Fibroblast of lung (primary cell): ENCODE results near the gene YIF1A. TPM values are rescaled to one million over a fixed set of nuclear protein-coding genes. Genes with fewer than 3 reads are reported as not detected.
A peak's percentile ranks its signal among the peaks of the same experiment; 100 is the strongest.

ENCODE experiments used
- DNase-seq, 2 donors: peaks; one replicate each; pipeline versions ENCODE4 v3.0.0 to v3.0.0-alpha.2; 2010; ENCODE audit warnings: low read depth in 2 of 2
- H2AFZ ChIP-seq: 2 replicates; pipeline ENCODE4 v1.5.1; 2012; ENCODE audit warnings: low read length, control low read depth, inconsistent platforms
- H3K27ac ChIP-seq: 2 replicates; pipeline ENCODE4 v1.5.1; 2011; ENCODE audit warnings: low read length, control low read depth; ENCODE audit not compliant: insufficient read depth
- H3K27me3 ChIP-seq: 2 replicates; pipeline ENCODE4 v1.5.1; 2011; ENCODE audit warnings: mild to moderate bottlenecking, low read length; ENCODE audit not compliant: control insufficient read depth, insufficient read depth
- H3K36me3 ChIP-seq: 2 replicates; pipeline ENCODE4 v1.5.1; 2011; ENCODE audit warnings: low read length; ENCODE audit not compliant: control insufficient read depth, insufficient read depth
- H3K4me1 ChIP-seq: 2 replicates; pipeline ENCODE4 v1.5.1; 2011; ENCODE audit warnings: low read length; ENCODE audit not compliant: control insufficient read depth, insufficient read depth; ENCODE audit errors: extremely low read depth
- H3K4me2 ChIP-seq: 2 replicates; pipeline ENCODE4 v1.5.1; 2011; ENCODE audit warnings: low read length, control low read depth; ENCODE audit not compliant: insufficient read depth; ENCODE audit errors: extremely low read depth
- H3K4me3 ChIP-seq, 4 experiments: fragments of 200-600 bp in 1 of 4; sonication (generic) in 1 of 4; replicated peaks in 1 of 4; 2 replicates each; pipeline ENCODE4 v1.5.1; 2011 to 2016; ENCODE audit warnings: low read length in 4 of 4, low read depth in 3 of 4, mild to moderate bottlenecking in 3 of 4, control low read depth in 2 of 4, inconsistent platforms in 1 of 4, mixed read lengths in 1 of 4; ENCODE audit not compliant: insufficient read depth in 1 of 4; ENCODE audit errors: control extremely low read depth in 1 of 4
- H3K79me2 ChIP-seq: 2 replicates; pipeline ENCODE4 v1.5.1; 2012; ENCODE audit warnings: mild to moderate bottlenecking, low read length, inconsistent platforms; ENCODE audit not compliant: control insufficient read depth, insufficient read depth
- H3K9ac ChIP-seq: 2 replicates; pipeline ENCODE4 v1.5.1; 2011; ENCODE audit warnings: mild to moderate bottlenecking, low read length, control low read depth; ENCODE audit not compliant: insufficient read depth
- H3K9me3 ChIP-seq: 2 replicates; pipeline ENCODE4 v1.5.1; 2012; ENCODE audit warnings: low read depth, low read length; ENCODE audit not compliant: control insufficient read depth, insufficient read depth
- H4K20me1 ChIP-seq: 2 replicates; pipeline ENCODE4 v1.5.1; 2011; ENCODE audit warnings: low read length; ENCODE audit not compliant: control insufficient read depth, insufficient read depth; ENCODE audit errors: extremely low read depth
- EZH2 ChIP-seq: IDR thresholded peaks from 2 replicates; pipeline ENCODE4 v1.5.1; 2012; ENCODE audit warnings: low read length, control low read depth, mild to moderate bottlenecking; ENCODE audit errors: missing control alignments
- polyA plus RNA-seq, 2 donors: library from polyadenylated mRNA; depleted of rRNA in 1 of 2; stranded (reverse) in 1 of 2; unstranded in 1 of 2; fragments of >200 nt; gene quantifications; 2 replicates each; pipeline ENCODE4 v1.2.1, GENCODE V29; 2011 to 2012; ENCODE audit warnings: missing spikeins in 1 of 2
- total RNA-seq: library from RNA; depleted of rRNA; stranded (reverse); fragments of >200 nt; gene quantifications from 2 replicates; pipeline ENCODE4 v1.2.1, GENCODE V29; 2014
- TF ChIP-seq, protein P1 (sequence below), 2 donors: IDR thresholded peaks in 1 of 2; conservative IDR thresholded peaks in 1 of 2; 1 replicate in 1 of 2; 2 replicates in 1 of 2; pipeline ENCODE4 v1.5.1; 2011 to 2012; ENCODE audit warnings: low read length in 2 of 2, control low read depth in 1 of 2, inconsistent platforms in 1 of 2, low read depth in 1 of 2, mild to moderate bottlenecking in 1 of 2

Gene YIF1A
- total and polyA plus RNA-seq, 2 donors (not counting 1 experiment from before 2014, with no cell fraction given) = 160 to 167 TPM

DNA sequence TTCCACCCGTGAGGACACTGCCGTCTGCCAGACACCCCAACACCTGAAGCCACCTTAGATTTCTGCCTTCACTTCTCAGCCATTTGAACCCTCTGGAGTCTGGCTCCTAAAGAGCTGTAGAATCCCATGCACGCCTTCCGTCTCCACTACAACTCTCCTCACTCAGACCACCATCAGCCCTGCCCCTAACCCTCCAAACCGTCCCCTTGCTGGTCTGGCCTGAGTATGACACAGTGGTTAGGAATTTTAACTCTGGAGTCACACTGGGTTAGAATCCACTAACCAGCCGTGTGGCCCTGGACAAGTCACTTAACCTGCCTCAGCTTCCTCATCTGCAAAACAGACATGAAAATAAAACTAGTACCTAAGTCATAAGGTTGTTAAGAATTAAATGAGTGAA, 7.9 kb downstream of the YIF1A start:
- Histone ChIP-seq H3K36me3 (peaks cover 15% of the 10 kb centered on the region), H3K27me3 (no peaks in the 10 kb centered on the region), H3K4me2 (no peak overlapping the region), H3K4me3 (no peak overlapping the region), H3K79me2 (peaks cover 5% of the 10 kb centered on the region), H4K20me1 (peaks cover 1% of the 10 kb centered on the region), H3K9me3 (no peaks in the 10 kb centered on the region), H2AFZ (no peak overlapping the region), H3K9ac (no peak overlapping the region), H3K27ac (no peak overlapping the region), H3K4me1 (peaks cover 2% of the 10 kb centered on the region)
- TF ChIP-seq EZH2 = no peak
- TF ChIP-seq, protein P1, sequence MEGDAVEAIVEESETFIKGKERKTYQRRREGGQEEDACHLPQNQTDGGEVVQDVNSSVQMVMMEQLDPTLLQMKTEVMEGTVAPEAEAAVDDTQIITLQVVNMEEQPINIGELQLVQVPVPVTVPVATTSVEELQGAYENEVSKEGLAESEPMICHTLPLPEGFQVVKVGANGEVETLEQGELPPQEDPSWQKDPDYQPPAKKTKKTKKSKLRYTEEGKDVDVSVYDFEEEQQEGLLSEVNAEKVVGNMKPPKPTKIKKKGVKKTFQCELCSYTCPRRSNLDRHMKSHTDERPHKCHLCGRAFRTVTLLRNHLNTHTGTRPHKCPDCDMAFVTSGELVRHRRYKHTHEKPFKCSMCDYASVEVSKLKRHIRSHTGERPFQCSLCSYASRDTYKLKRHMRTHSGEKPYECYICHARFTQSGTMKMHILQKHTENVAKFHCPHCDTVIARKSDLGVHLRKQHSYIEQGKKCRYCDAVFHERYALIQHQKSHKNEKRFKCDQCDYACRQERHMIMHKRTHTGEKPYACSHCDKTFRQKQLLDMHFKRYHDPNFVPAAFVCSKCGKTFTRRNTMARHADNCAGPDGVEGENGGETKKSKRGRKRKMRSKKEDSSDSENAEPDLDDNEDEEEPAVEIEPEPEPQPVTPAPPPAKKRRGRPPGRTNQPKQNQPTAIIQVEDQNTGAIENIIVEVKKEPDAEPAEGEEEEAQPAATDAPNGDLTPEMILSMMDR (conservative IDR thresholded peaks at IDR 0.05 in 1 of 2, IDR thresholded peaks at IDR 0.05 in 1 of 2; ENCODE audit: low read depth in 1 of 2, low read length in 2 of 2) = no peak
- DNase-seq = peak in 1 of 2 donors; percentile 31

DNA sequence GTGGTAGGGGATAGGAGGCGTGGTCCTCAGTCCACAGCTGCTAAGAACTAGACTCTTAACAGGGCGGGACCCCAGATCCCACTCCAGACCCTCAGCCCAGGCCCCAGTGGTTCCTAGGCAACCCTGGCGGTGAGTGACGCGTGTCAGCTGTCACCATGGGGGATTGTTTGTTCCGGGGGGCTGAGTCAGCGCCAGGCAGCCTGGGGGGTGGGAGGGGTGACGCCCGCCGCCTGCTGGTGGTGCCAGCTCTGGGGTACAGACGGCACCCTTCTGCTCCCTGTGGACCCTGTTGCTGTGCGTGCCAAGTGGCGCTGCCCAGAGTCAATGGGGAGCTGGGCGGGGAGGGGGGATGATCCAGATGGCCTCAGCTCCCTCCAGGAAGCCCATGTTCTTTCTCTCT, 8.5 kb downstream of the YIF1A start:
- H4K20me1 ChIP-seq = peaks cover 1% of the 10 kb centered on the region
- H3K36me3 ChIP-seq = peaks cover 15% of the 10 kb centered on the region
- H3K4me1 ChIP-seq = peaks cover 2% of the 10 kb centered on the region
- H3K4me2 ChIP-seq = no peak overlapping the region
- DNase-seq = no peak
- H2AFZ ChIP-seq = no peak overlapping the region
- no peak overlapping the region for H3K4me3 ChIP-seq
- H3K9me3 ChIP-seq = no peaks in the 10 kb centered on the region
- peaks cover 2% of the 10 kb centered on the region for H3K79me2 ChIP-seq
- TF ChIP-seq, protein P1 (conservative IDR thresholded peaks at IDR 0.05 in 1 of 2, IDR thresholded peaks at IDR 0.05 in 1 of 2; ENCODE audit: low read depth in 1 of 2, low read length in 2 of 2) = no peak
- no peak for TF ChIP-seq EZH2
- H3K27ac ChIP-seq = no peak overlapping the region
- H3K9ac ChIP-seq = no peak overlapping the region
- H3K27me3 ChIP-seq = no peaks in the 10 kb centered on the region

DNA sequence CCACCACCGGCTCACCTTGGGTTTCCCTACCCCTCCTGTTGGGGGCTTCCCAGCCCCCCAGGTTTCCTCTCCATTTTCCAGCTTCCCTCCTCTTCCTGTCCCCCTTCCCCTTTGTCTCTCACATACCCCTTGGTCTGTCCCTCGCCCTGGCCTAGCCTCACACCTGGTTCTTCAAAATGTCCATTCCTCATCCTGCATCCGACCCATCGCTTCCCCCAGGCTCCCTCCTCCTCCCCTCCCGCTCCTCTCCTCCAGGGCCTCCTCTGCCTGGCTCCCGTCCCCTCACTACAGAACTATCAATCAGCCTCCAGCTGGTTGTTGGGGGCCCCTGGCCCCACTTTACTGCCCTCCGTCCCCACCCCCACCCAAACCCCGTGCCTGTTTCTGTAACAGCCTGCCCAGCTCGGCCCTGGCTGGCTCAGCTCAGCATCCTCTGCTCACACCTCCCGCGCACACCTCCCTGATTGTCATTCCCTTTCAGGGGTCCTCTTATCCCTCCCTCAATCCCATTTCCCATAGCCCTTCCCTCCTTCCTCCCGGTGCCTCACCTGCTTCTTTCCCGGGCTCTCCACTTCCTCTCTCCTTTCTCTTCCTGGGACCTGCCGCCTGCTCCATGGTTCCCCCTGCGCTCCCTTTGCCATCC, 9.7 kb downstream of the YIF1A start:
- no peaks in the 10 kb centered on the region for H3K27me3 ChIP-seq
- no peak overlapping the region for H2AFZ ChIP-seq
- peaks cover 1% of the 10 kb centered on the region for H4K20me1 ChIP-seq
- H3K27ac ChIP-seq = no peak overlapping the region
- H3K4me2 ChIP-seq = no peak overlapping the region
- H3K9ac ChIP-seq = no peak overlapping the region
- no peaks in the 10 kb centered on the region for H3K79me2 ChIP-seq
- no peaks in the 10 kb centered on the region for H3K9me3 ChIP-seq
- DNase-seq = no peak
- peaks cover 2% of the 10 kb centered on the region for H3K4me1 ChIP-seq
- TF ChIP-seq, protein P1 (conservative IDR thresholded peaks at IDR 0.05 in 1 of 2, IDR thresholded peaks at IDR 0.05 in 1 of 2; ENCODE audit: low read depth in 1 of 2, low read length in 2 of 2) = no peak
- no peak for TF ChIP-seq EZH2
- peaks cover 10% of the 10 kb centered on the region for H3K36me3 ChIP-seq
- no peak overlapping the region for H3K4me3 ChIP-seq
